Astrocyte (in vitro differentiated cells and primary cell): ENCODE results near the gene SEL1L.

Experiments
- EZH2 ChIP-seq: IDR thresholded peaks from 2 replicates; pipeline ENCODE4 v1.6.1; 2012; ENCODE audit warnings: mild to moderate bottlenecking, low read length, inconsistent platforms; ENCODE audit not compliant: insufficient read depth
- TF ChIP-seq, protein P1 (sequence below): IDR thresholded peaks from 2 replicates; pipeline ENCODE4 v1.5.1; 2011; ENCODE audit warnings: low read depth, mild to moderate bottlenecking, inconsistent platforms, low read length, moderate library complexity; ENCODE audit not compliant: insufficient read depth

DNA sequence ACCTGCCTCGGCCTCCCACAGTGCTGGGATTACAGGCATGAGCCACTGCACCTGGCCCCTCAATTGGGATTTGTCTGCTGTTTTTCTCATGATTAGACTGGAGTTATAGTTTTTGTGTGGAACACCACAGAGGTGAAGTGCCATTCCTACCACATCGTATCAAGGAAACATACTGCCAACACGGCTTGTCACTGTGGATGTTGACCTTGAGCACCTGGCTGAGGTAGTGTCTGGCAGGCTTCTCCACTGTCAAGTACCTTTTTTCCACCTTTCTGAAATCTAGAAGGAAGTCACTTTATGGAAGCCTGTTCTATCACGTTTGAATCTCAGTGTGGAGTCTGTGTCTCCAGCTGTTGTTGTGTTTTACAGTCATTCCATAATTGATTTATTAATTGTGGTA is 21.4 kb upstream of the SEL1L start:
- TF ChIP-seq, protein P1, sequence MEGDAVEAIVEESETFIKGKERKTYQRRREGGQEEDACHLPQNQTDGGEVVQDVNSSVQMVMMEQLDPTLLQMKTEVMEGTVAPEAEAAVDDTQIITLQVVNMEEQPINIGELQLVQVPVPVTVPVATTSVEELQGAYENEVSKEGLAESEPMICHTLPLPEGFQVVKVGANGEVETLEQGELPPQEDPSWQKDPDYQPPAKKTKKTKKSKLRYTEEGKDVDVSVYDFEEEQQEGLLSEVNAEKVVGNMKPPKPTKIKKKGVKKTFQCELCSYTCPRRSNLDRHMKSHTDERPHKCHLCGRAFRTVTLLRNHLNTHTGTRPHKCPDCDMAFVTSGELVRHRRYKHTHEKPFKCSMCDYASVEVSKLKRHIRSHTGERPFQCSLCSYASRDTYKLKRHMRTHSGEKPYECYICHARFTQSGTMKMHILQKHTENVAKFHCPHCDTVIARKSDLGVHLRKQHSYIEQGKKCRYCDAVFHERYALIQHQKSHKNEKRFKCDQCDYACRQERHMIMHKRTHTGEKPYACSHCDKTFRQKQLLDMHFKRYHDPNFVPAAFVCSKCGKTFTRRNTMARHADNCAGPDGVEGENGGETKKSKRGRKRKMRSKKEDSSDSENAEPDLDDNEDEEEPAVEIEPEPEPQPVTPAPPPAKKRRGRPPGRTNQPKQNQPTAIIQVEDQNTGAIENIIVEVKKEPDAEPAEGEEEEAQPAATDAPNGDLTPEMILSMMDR, result no peak
- TF ChIP-seq EZH2, result no peak
